Loucy (cell line): ENCODE data around the gene ATRNL1.

Source experiments
- H2AFZ ChIP-seq: fragments of 200-600 bp; sonication (generic); 2 replicates; pipeline ENCODE4 v1.6.0; 2016; ENCODE audit warnings: antibody characterized with exemption, mild to moderate bottlenecking, low read length, moderate library complexity
- H3F3A ChIP-seq: fragments of 200-600 bp; 2 replicates; pipeline ENCODE4 v1.6.0; 2016; ENCODE audit warnings: antibody characterized with exemption, low read depth, mild to moderate bottlenecking
- H3K27me3 ChIP-seq: fragments of 200-600 bp; sonication (generic); 2 replicates; pipeline ENCODE4 v1.6.1; 2014; ENCODE audit warnings: low read length, mild to moderate bottlenecking; ENCODE audit not compliant: insufficient read depth, poor library complexity, severe bottlenecking
- H3K36me3 ChIP-seq: fragments of 200-600 bp; sonication (generic); 2 replicates; pipeline ENCODE4 v1.6.1; 2016; ENCODE audit warnings: low read length; ENCODE audit not compliant: insufficient read depth
- H3K4me1 ChIP-seq: fragments of 200-600 bp; sonication (generic); 2 replicates; pipeline ENCODE4 v1.5.1; 2014; ENCODE audit warnings: low read length, mild to moderate bottlenecking; ENCODE audit not compliant: insufficient read depth, poor library complexity, severe bottlenecking
- H3K4me2 ChIP-seq: fragments of 200-600 bp; sonication (generic); 2 replicates; pipeline ENCODE4 v1.6.0; 2014; ENCODE audit warnings: antibody characterized with exemption, low read length, low read depth, mild to moderate bottlenecking; ENCODE audit not compliant: poor library complexity, severe bottlenecking
- H3K4me3 ChIP-seq: fragments of 200-600 bp; sonication (generic); 2 replicates; pipeline ENCODE4 v1.5.1; 2014; ENCODE audit warnings: low read length, mild to moderate bottlenecking, mixed read lengths; ENCODE audit not compliant: poor library complexity, severe bottlenecking
- H3K79me2 ChIP-seq: fragments of 200-600 bp; sonication (generic); 2 replicates; pipeline ENCODE4 v1.6.1; 2014; ENCODE audit warnings: low read length; ENCODE audit not compliant: insufficient read depth
- H3K9ac ChIP-seq: fragments of 200-600 bp; sonication (generic); 2 replicates; pipeline ENCODE4 v1.6.0; 2014; ENCODE audit warnings: mild to moderate bottlenecking, low read depth, low read length, moderate library complexity; ENCODE audit not compliant: poor library complexity, severe bottlenecking
- H3K9me2 ChIP-seq: fragments of 200-600 bp; sonication (generic); replicated peaks from 2 replicates; pipeline ENCODE4 v1.6.1; 2016; ENCODE audit warnings: low read depth, low read length, mixed read lengths
- H3K9me3 ChIP-seq: fragments of 200-600 bp; sonication (generic); 2 replicates; pipeline ENCODE4 v1.6.1; 2014; ENCODE audit warnings: mild to moderate bottlenecking, antibody characterized with exemption, low read length, low read depth; ENCODE audit not compliant: insufficient read depth
- H4K20me1 ChIP-seq: fragments of 200-600 bp; sonication (generic); 2 replicates; pipeline ENCODE4 v1.6.0; 2014; ENCODE audit warnings: antibody characterized with exemption, low read length, mild to moderate bottlenecking; ENCODE audit not compliant: insufficient read depth, poor library complexity, severe bottlenecking
- EZH2phosphoT487 ChIP-seq: fragments of 200-600 bp; IDR thresholded peaks from 2 replicates; pipeline ENCODE4 v1.6.1; 2018; ENCODE audit warnings: antibody characterized with exemption, mild to moderate bottlenecking, moderate library complexity, borderline replicate concordance
- TF ChIP-seq, protein P1 (sequence below): fragments of 200-600 bp; sonication (generic); conservative IDR thresholded peaks from 2 replicates; pipeline ENCODE4 v1.5.1; 2014; ENCODE audit warnings: mild to moderate bottlenecking, antibody characterized with exemption, low read length

The ATRNL1 gene

DNA sequence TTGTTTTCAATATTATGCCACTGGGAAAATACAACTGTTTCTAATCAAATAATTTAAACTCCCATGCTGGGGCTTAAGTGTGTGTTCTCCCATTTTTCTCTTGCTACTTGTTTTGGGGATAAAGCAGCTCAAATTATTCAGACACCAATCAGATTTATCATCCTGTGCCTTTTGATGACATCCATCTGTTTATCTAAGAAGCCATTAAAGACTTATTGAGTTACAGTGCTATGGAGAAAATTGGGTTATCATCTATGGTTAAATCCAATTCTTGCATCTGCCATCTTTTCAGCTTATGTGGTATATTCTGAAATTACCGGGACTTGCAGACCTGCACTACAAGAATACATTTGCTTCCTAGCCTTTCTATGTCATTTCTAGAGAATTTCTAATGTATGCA lies 778.7 kb downstream of the ATRNL1 start:
- no peaks in the 10 kb centered on the region for H3K27me3 ChIP-seq
- H2AFZ ChIP-seq: no peak overlapping the region
- H3K36me3 ChIP-seq: no peaks in the 10 kb centered on the region
- H3K9ac ChIP-seq: no peak overlapping the region
- no peaks in the 10 kb centered on the region for H3K79me2 ChIP-seq
- no peaks in the 10 kb centered on the region for H3K9me2 ChIP-seq
- no peak for TF ChIP-seq EZH2phosphoT487
- TF ChIP-seq, protein P1, sequence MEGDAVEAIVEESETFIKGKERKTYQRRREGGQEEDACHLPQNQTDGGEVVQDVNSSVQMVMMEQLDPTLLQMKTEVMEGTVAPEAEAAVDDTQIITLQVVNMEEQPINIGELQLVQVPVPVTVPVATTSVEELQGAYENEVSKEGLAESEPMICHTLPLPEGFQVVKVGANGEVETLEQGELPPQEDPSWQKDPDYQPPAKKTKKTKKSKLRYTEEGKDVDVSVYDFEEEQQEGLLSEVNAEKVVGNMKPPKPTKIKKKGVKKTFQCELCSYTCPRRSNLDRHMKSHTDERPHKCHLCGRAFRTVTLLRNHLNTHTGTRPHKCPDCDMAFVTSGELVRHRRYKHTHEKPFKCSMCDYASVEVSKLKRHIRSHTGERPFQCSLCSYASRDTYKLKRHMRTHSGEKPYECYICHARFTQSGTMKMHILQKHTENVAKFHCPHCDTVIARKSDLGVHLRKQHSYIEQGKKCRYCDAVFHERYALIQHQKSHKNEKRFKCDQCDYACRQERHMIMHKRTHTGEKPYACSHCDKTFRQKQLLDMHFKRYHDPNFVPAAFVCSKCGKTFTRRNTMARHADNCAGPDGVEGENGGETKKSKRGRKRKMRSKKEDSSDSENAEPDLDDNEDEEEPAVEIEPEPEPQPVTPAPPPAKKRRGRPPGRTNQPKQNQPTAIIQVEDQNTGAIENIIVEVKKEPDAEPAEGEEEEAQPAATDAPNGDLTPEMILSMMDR: no peak
- no peaks in the 10 kb centered on the region for H4K20me1 ChIP-seq
- H3F3A ChIP-seq: peaks cover 5% of the 10 kb centered on the region; the same call in 1 of the 2 replicates
- H3K4me2 ChIP-seq: no peak overlapping the region
- H3K4me3 ChIP-seq: no peak overlapping the region
- peaks cover 13% of the 10 kb centered on the region for H3K4me1 ChIP-seq
- no peaks in the 10 kb centered on the region for H3K9me3 ChIP-seq

DNA sequence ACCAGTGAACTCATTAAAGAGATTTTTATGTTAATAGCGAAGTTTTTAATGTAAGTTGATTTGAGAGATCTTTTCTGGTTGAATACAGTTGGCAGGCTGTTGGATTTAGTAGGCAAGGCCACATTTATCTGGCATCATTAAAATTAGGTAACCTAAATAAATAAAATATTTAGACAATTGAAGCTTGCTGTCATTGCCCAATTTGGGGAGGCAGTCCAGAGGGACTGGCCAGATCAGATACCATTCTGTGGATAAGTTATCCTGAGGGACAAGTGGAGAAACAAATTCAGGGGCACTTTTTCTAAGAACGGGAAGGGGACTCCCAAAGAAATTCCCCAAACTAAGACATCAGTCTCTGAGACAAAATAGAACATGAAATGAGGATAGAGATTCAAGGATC lies 782.0 kb downstream of the ATRNL1 start:
- H4K20me1 ChIP-seq: no peaks in the 10 kb centered on the region
- TF ChIP-seq EZH2phosphoT487: no peak
- TF ChIP-seq, protein P1: no peak
- H3K27me3 ChIP-seq: no peaks in the 10 kb centered on the region

DNA sequence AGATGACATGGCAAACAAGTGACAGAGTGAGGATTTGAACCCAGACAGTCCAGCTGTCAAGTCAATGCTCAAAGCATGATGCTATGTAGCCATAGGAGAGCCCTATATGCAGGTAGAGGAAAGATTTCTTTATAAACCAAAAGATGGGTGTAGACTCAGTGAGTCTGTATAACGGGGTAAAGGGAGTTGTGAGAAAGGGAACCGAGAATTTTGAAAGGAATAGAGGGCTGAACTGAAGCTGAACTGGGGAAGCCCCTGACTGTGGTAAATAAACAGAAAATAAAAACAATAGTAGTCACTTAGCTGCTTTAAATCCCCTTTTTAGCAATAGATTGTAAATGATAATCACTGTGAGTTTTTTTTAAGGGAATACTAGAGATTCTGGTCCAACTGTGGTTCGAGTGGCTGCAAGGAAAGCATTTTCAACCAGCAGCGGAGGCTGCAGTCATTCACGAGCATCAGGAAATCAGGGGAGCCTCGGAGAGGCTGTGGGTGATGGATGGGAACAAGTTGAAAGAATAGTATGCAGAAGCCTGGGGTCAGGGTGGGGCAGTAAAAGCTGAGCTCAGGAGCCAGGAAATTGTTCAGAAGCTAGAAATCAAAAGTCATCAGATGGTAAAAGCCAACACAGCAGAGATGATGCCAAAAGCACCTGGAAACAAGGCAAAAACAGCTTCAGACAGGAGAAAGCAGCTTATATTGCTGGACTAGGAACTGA lies 786.4 kb downstream of the ATRNL1 start:
- TF ChIP-seq EZH2phosphoT487: no peak
- TF ChIP-seq, protein P1: no peak
- Histone ChIP-seq H3K9me2 (no peaks in the 10 kb centered on the region), H3K27me3 (no peaks in the 10 kb centered on the region), H2AFZ (no peak overlapping the region), H3K36me3 (no peaks in the 10 kb centered on the region), H3K4me2 (no peak overlapping the region), H3K4me3 (no peak overlapping the region), H3K9ac (no peak overlapping the region), H3K79me2 (no peaks in the 10 kb centered on the region), H4K20me1 (no peaks in the 10 kb centered on the region), H3K4me1 (peaks cover 9% of the 10 kb centered on the region), H3F3A (no peaks in the 10 kb centered on the region), H3K9me3 (no peaks in the 10 kb centered on the region)

More for the DNA sequence above, 782.0 kb downstream of the ATRNL1 start:
- Histone ChIP-seq H3K9me3 (no peaks in the 10 kb centered on the region), H3K4me3 (no peak overlapping the region), H3K9ac (no peak overlapping the region), H3K4me2 (no peak overlapping the region), H3K36me3 (no peaks in the 10 kb centered on the region), H3K9me2 (no peaks in the 10 kb centered on the region), H3K79me2 (no peaks in the 10 kb centered on the region), H3F3A (no peaks in the 10 kb centered on the region), H2AFZ (no peak overlapping the region), H3K4me1 (peaks cover 15% of the 10 kb centered on the region)
